Sigmoid colon (tissue), 4 donors: ENCODE measurements around the gene LRRC17.

ENCODE experiments used
- EP300 ChIP-seq, 4 donors: sonication (generic); formaldehyde crosslinking; IDR thresholded peaks; one replicate each; pipeline ENCODE4 v1.6.1; 2017; ENCODE audit warnings: antibody characterized with exemption in 4 of 4
- POLR2A ChIP-seq, 2 donors: fragments of 450-650 bp; IDR thresholded peaks; one replicate each; pipeline ENCODE4 v1.6.1; 2016; ENCODE audit warnings: antibody characterized with exemption in 2 of 2, mild to moderate bottlenecking in 2 of 2, moderate library complexity in 2 of 2

GRCh38 chr7:102935450-102936115 lies 22.8 kb downstream of the LRRC17 start:
- no peak for TF ChIP-seq EP300 (IDR thresholded peaks at IDR 0.05)
- TF ChIP-seq POLR2A (IDR thresholded peaks at IDR 0.05): no peak
